ENCODE results near the gene RYR2. TPM values are rescaled to one million over a fixed set of nuclear protein-coding genes. Genes with fewer than 3 reads are reported as not detected.

Gene RYR2
- total RNA-seq, 1 experiment from 2014 or later: 0.03 TPM

GRCh38 chr1:237279629-237280028 is 237.6 kb downstream of the RYR2 start:
- no peaks in the 10 kb centered on the region for H3K9me3 ChIP-seq (ENCODE audit: control insufficient read depth, insufficient read depth, low read depth, low read length)
- BruUV-seq (replicated peaks): no TSS peak
- TF ChIP-seq POLR2AphosphoS5 (IDR thresholded peaks at IDR 0.05; ENCODE audit: low read depth, low read length) (no peak), SIN3A (IDR thresholded peaks at IDR 0.05; ENCODE audit: borderline replicate concordance, insufficient read depth, low read depth, low read length) (no peak)
- ChIA-PET POLR2A (no interaction called here), CTCF (no interaction called here)
- no peak overlapping the region for H3K4me3 ChIP-seq (ENCODE audit: low read depth in 2 of 2, low read length in 2 of 2)
- no peak for DNase-seq (ENCODE audit: low read depth, low spot score)
- ATAC-seq: no peak
- in situ Hi-C loops (cut with HindIII; ENCODE audit: low pct_unique_long_range_greater_than_20kb, low sequenced_read_pairs): no loop called here
- H3K36me3 ChIP-seq (ENCODE audit: control insufficient read depth, insufficient read depth, low read length): no peaks in the 10 kb centered on the region
- no peaks in the 10 kb centered on the region for H3K27me3 ChIP-seq (ENCODE audit: control insufficient read depth, insufficient read depth, low read length)
- H3K4me1 ChIP-seq (ENCODE audit: control insufficient read depth, insufficient read depth, low read length): no peaks in the 10 kb centered on the region
- intact Hi-C loops (cut with micrococcal nuclease; ENCODE audit: unreplicated experiment): no loop called here
- no peak overlapping the region for H3K27ac ChIP-seq (ENCODE audit: low read length)

- BruUV-seq (replicated peaks): no TSS peak
- POLR2A ChIA-PET: no interaction called here
- CTCF ChIA-PET: no interaction called here
Measured at GRCh38 chr1:237281481-237281880, 239.5 kb downstream of the RYR2 start.

More at GRCh38 chr1:237281481-237281880, 239.5 kb downstream of the RYR2 start:
- H3K4me3 ChIP-seq (ENCODE audit: low read depth in 2 of 2, low read length in 2 of 2): no peak overlapping the region
- no peaks in the 10 kb centered on the region for H3K36me3 ChIP-seq (ENCODE audit: control insufficient read depth, insufficient read depth, low read length)
- intact Hi-C loops (cut with micrococcal nuclease; ENCODE audit: unreplicated experiment) (no loop called here), in situ Hi-C loops (cut with HindIII; ENCODE audit: low pct_unique_long_range_greater_than_20kb, low sequenced_read_pairs) (no loop called here)
- DNase-seq (ENCODE audit: low read depth, low spot score) (no peak), ATAC-seq (no peak)
- TF ChIP-seq SIN3A (IDR thresholded peaks at IDR 0.05; ENCODE audit: borderline replicate concordance, insufficient read depth, low read depth, low read length) (no peak), TCF7L2 (IDR thresholded peaks at IDR 0.05; ENCODE audit: low read depth, low read length) (no peak), CTCF (IDR thresholded peaks at IDR 0.05) (no peak), REST (IDR thresholded peaks at IDR 0.05; ENCODE audit: insufficient read depth in 1 of 2, low read depth in 2 of 2, low read length in 1 of 2) (no peak), POLR2AphosphoS5 (IDR thresholded peaks at IDR 0.05; ENCODE audit: low read depth, low read length) (no peak)
- H3K27ac ChIP-seq (ENCODE audit: low read length): no peak overlapping the region
- H3K27me3 ChIP-seq (ENCODE audit: control insufficient read depth, insufficient read depth, low read length): no peaks in the 10 kb centered on the region
- no peaks in the 10 kb centered on the region for H3K4me1 ChIP-seq (ENCODE audit: control insufficient read depth, insufficient read depth, low read length)
- H3K9me3 ChIP-seq (ENCODE audit: control insufficient read depth, insufficient read depth, low read depth, low read length): no peaks in the 10 kb centered on the region; the same call in 1 of the 2 replicates

All from Panc1 (cell line).